H9 (cell line): ENCODE measurements around the gene CD209. TPM values are rescaled to one million over a fixed set of nuclear protein-coding genes. Genes with fewer than 3 reads are reported as not detected.

ENCODE experiments used
- DNase-seq: peaks from one replicate; pipeline ENCODE4 v3.0.0-alpha.2; 2017
- H2AFZ ChIP-seq: one replicate; pipeline ENCODE4 v1.6.1; 2013; ENCODE audit warnings: mild to moderate bottlenecking, low read length, control low read depth, moderate library complexity
- H2AK5ac ChIP-seq: 2 replicates; pipeline ENCODE4 v1.6.1; 2013; ENCODE audit warnings: low read length, control low read depth, mixed read lengths; ENCODE audit not compliant: insufficient read length
- H2BK120ac ChIP-seq: one replicate; pipeline ENCODE4 v1.6.1; 2013; ENCODE audit warnings: low read depth, mild to moderate bottlenecking, low read length, control low read depth, inconsistent platforms; ENCODE audit not compliant: poor library complexity, severe bottlenecking
- H2BK12ac ChIP-seq: 2 replicates; pipeline ENCODE4 v1.6.1; 2013; ENCODE audit warnings: low read length, control low read depth, mixed read lengths, low read depth; ENCODE audit not compliant: insufficient read length
- H2BK15ac ChIP-seq: 2 replicates; pipeline ENCODE4 v1.6.1; 2013; ENCODE audit warnings: low read depth, low read length, control low read depth
- H2BK20ac ChIP-seq: one replicate; pipeline ENCODE4 v1.6.1; 2013; ENCODE audit warnings: low read depth, mild to moderate bottlenecking, low read length, control low read depth, inconsistent platforms; ENCODE audit not compliant: poor library complexity, severe bottlenecking
- H2BK5ac ChIP-seq: 2 replicates; pipeline ENCODE4 v1.6.1; 2013; ENCODE audit warnings: low read length, control low read depth, mixed read lengths; ENCODE audit not compliant: insufficient read length
- H3K14ac ChIP-seq: 2 replicates; pipeline ENCODE4 v1.6.1; 2013; ENCODE audit warnings: low read length, control low read depth; ENCODE audit not compliant: insufficient read depth
- H3K18ac ChIP-seq: 2 replicates; pipeline ENCODE4 v1.6.1; 2013; ENCODE audit warnings: low read depth, mild to moderate bottlenecking, mixed read lengths, low read length, control low read depth; ENCODE audit not compliant: insufficient read length
- H3K23ac ChIP-seq: 2 replicates; pipeline ENCODE4 v1.6.1; 2013; ENCODE audit warnings: low read length, control low read depth, mixed read lengths, low read depth; ENCODE audit not compliant: insufficient read length
- H3K23me2 ChIP-seq: 2 replicates; pipeline ENCODE4 v1.6.1; 2013; ENCODE audit warnings: low read depth, mild to moderate bottlenecking, mixed read lengths, low read length, control low read depth; ENCODE audit not compliant: insufficient read length, poor library complexity, severe bottlenecking
- H3K27ac ChIP-seq: 2 replicates; pipeline ENCODE4 v1.5.1; 2013; ENCODE audit warnings: low read length, control low read depth, mixed read lengths, low read depth; ENCODE audit not compliant: insufficient read length
- H3K27me3 ChIP-seq: 2 replicates; pipeline ENCODE4 v1.6.1; 2013; ENCODE audit warnings: low read length, control low read depth, inconsistent platforms; ENCODE audit not compliant: insufficient read depth
- H3K4ac ChIP-seq: 2 replicates; pipeline ENCODE4 v1.6.1; 2013; ENCODE audit warnings: low read depth, mild to moderate bottlenecking, control low read depth, inconsistent platforms, low read length, moderate library complexity
- H3K4me1 ChIP-seq: 2 replicates; pipeline ENCODE4 v1.6.1; 2013; ENCODE audit warnings: low read length, control low read depth, inconsistent platforms; ENCODE audit not compliant: insufficient read depth
- H3K4me2 ChIP-seq: 2 replicates; pipeline ENCODE4 v1.6.1; 2013; ENCODE audit warnings: low read length, control low read depth, mixed read lengths; ENCODE audit not compliant: insufficient read length, insufficient read depth
- H3K56ac ChIP-seq: 2 replicates; pipeline ENCODE4 v1.6.1; 2013; ENCODE audit warnings: low read depth, mild to moderate bottlenecking, mixed read lengths, low read length, control low read depth; ENCODE audit not compliant: insufficient read length
- H3K79me1 ChIP-seq: 2 replicates; pipeline ENCODE4 v1.6.1; 2013; ENCODE audit warnings: low read depth, mild to moderate bottlenecking, moderate library complexity, low read length, control low read depth, inconsistent platforms; ENCODE audit not compliant: insufficient read depth, poor library complexity, severe bottlenecking
- H3K79me2 ChIP-seq: 2 replicates; pipeline ENCODE4 v1.6.1; 2013; ENCODE audit warnings: low read length, control low read depth, inconsistent platforms; ENCODE audit not compliant: insufficient read depth
- H3K9ac ChIP-seq: 2 replicates; pipeline ENCODE4 v1.6.1; 2013; ENCODE audit warnings: low read length, control low read depth, mixed read lengths; ENCODE audit not compliant: insufficient read length; ENCODE audit errors: extremely low read depth
- H3K9me3 ChIP-seq: one replicate; pipeline ENCODE4 v1.6.1; 2013; ENCODE audit warnings: low read depth, low read length, inconsistent platforms; ENCODE audit not compliant: control insufficient read depth
- H3T11ph ChIP-seq: one replicate; pipeline ENCODE4 v1.6.1; 2013; ENCODE audit warnings: mild to moderate bottlenecking, low read length, control low read depth, inconsistent platforms
- H4K20me1 ChIP-seq: one replicate; pipeline ENCODE4 v1.6.1; 2013; ENCODE audit not compliant: control insufficient read depth, insufficient read length, insufficient read depth
- H4K5ac ChIP-seq: 2 replicates; pipeline ENCODE4 v1.6.1; 2013; ENCODE audit warnings: low read depth, mild to moderate bottlenecking, mixed read lengths, low read length, control low read depth; ENCODE audit not compliant: insufficient read length
- H4K8ac ChIP-seq: replicated peaks from 2 replicates; pipeline ENCODE4 v1.6.1; 2013; ENCODE audit warnings: low read length, control low read depth, mixed read lengths, low read depth; ENCODE audit not compliant: insufficient read length
- H4K91ac ChIP-seq: 2 replicates; pipeline ENCODE4 v1.6.1; 2013; ENCODE audit warnings: low read depth, mild to moderate bottlenecking, moderate library complexity, mixed read lengths, low read length, control low read depth; ENCODE audit not compliant: insufficient read length
- H3K27ac Mint-ChIP-seq, 3 experiments: 2 replicates in 2 of 3; 3 replicates in 1 of 3; pipeline ENCODE4 v1.8.0; 2020 to 2021; ENCODE audit warnings: mixed read lengths in 3 of 3, mild to moderate bottlenecking in 1 of 3, moderate library complexity in 1 of 3
- H3K27me3 Mint-ChIP-seq: 2 replicates; pipeline ENCODE4 v1.8.0; 2021; ENCODE audit warnings: low read depth, mild to moderate bottlenecking, moderate library complexity, mixed read lengths
- H3K36me3 Mint-ChIP-seq, 3 experiments: 2 replicates in 2 of 3; 3 replicates in 1 of 3; pipeline ENCODE4 v1.8.0; 2020 to 2021; ENCODE audit warnings: low read depth in 3 of 3, mixed read lengths in 3 of 3; ENCODE audit not compliant: insufficient read depth in 1 of 3
- H3K4me1 Mint-ChIP-seq, 2 experiments: 2 replicates each; pipeline ENCODE4 v1.8.0; 2020; ENCODE audit warnings: mixed read lengths in 2 of 2
- H3K4me3 Mint-ChIP-seq, 2 experiments: 2 replicates in 1 of 2; 3 replicates in 1 of 2; pipeline ENCODE4 v1.8.0; 2020 to 2021; ENCODE audit warnings: mild to moderate bottlenecking in 2 of 2, mixed read lengths in 2 of 2, moderate library complexity in 1 of 2
- H3K9me3 Mint-ChIP-seq, 2 experiments: 2 replicates in 1 of 2; 3 replicates in 1 of 2; pipeline ENCODE4 v1.8.0; 2020; ENCODE audit warnings: mild to moderate bottlenecking in 2 of 2, mixed read lengths in 2 of 2, moderate library complexity in 1 of 2
- CTCF ChIP-seq: fragments of 200-600 bp; sonication (generic); conservative IDR thresholded peaks from 3 replicates; pipeline ENCODE4 v1.8.0; 2021; ENCODE audit warnings: antibody characterized with exemption, mild to moderate bottlenecking
- WGBS: extraction: QIAGEN DNeasy Blood & Tissue Kit; methylation state at CpG from one replicate; pipeline ENCODE4 v1.1.7; 2013; ENCODE audit warnings: missing lambda C conversion rate, low lambda C conversion rate, mixed read lengths; ENCODE audit not compliant: insufficient read length; ENCODE audit errors: extremely low coverage; 5-methylcytosine and 5-hydroxymethylcytosine counted together
- total RNA-seq: library from RNA; stranded (reverse); gene quantifications from 2 replicates; pipeline ENCODE4 v1.2.1, GENCODE V29; 2021

The CD209 gene
- total RNA-seq, 1 experiment from 2014 or later, result not detected

GRCh38 chr19:7709932-7710460, 37.3 kb downstream of the CD209 start:
- TF ChIP-seq CTCF, result no peak
- H3K27me3 ChIP-seq, result no peaks in the 10 kb centered on the region
- no peak overlapping the region for H2BK20ac ChIP-seq
- H2AK5ac ChIP-seq, result no peak overlapping the region
- no peak overlapping the region for H3K18ac ChIP-seq
- WGBS, result no CpG with 5 or more reads among the region's 10 CpGs
- Mint-ChIP-seq H3K36me3 (no peaks in the 10 kb centered on the region), H3K27ac (no peak overlapping the region), H3K4me3 (no peak overlapping the region), H3K4me1 (peaks cover 0 to 6% of the 10 kb centered on the region in 2 experiments; a peak in 2 of 4 replicates), H3K27me3 (peaks cover 16% of the 10 kb centered on the region), H3K9me3 (no peaks in the 10 kb centered on the region)
- H3K4ac ChIP-seq, result no peak overlapping the region
- H3K27ac ChIP-seq, result no peak overlapping the region
- no peak overlapping the region for H3K14ac ChIP-seq
- no peaks in the 10 kb centered on the region for H4K20me1 ChIP-seq
- no peak overlapping the region for H2BK5ac ChIP-seq
- H4K8ac ChIP-seq, result no peak overlapping the region
- no peak overlapping the region for H3K9ac ChIP-seq
- no peak overlapping the region for H3T11ph ChIP-seq
- no peaks in the 10 kb centered on the region for H3K79me1 ChIP-seq
- no peak overlapping the region for H3K4me2 ChIP-seq
- H3K23me2 ChIP-seq, result no peaks in the 10 kb centered on the region
- no peak overlapping the region; the same call in 1 of the 2 replicates for H2BK15ac ChIP-seq
- no peak overlapping the region for H3K56ac ChIP-seq
- no peak overlapping the region for H3K23ac ChIP-seq
- no peak overlapping the region for H2BK120ac ChIP-seq
- H3K9me3 ChIP-seq, result no peaks in the 10 kb centered on the region
- no peaks in the 10 kb centered on the region for H3K4me1 ChIP-seq
- no peaks in the 10 kb centered on the region for H3K79me2 ChIP-seq
- H2BK12ac ChIP-seq, result no peak overlapping the region
- DNase-seq, result no peak
- H4K91ac ChIP-seq, result no peak overlapping the region
- H2AFZ ChIP-seq, result no peak overlapping the region
- H4K5ac ChIP-seq, result no peak overlapping the region
